PC-3 (cell line): ENCODE results near the gene L3HYPDH. TPM values are rescaled to one million over a fixed set of nuclear protein-coding genes. Genes with fewer than 3 reads are reported as not detected.

ENCODE experiments used
- ATAC-seq: fragments of 200-7000 bp; cut with Tn5 transposase; 2 replicates; pipeline ENCODE4 v1.9.1; 2020; ENCODE audit warnings: mild to moderate bottlenecking, moderate library complexity
- BruUV-seq: library from RNA; stranded (reverse); fragments of 400-500 nt; replicated peaks from 2 replicates; lab custom pipeline; 2021; lab: Mats Ljungman, UMichigan
- CTCF ChIA-PET: fragments of 300-600 bp; sonication (Branson Sonifier 250); formaldehyde crosslinking; loops from one replicate; lab custom pipeline; 2022; ENCODE audit warnings: antibody characterized with exemption; lab: Charles Lee
- POLR2A ChIA-PET: fragments of 300-600 bp; sonication (Branson Sonifier 250); formaldehyde crosslinking; loops from one replicate; lab custom pipeline; 2022; ENCODE audit warnings: antibody characterized with exemption; ENCODE audit not compliant: unreplicated experiment; lab: Charles Lee
- DNase-seq: peaks from one replicate; pipeline ENCODE4 v3.0.0-alpha.2; 2015
- H2AFZ ChIP-seq: fragments of 300-600 bp; sonication (generic); 2 replicates; pipeline ENCODE4 v1.6.0; 2016; ENCODE audit warnings: antibody characterized with exemption, low read length
- H3F3A ChIP-seq: fragments of 300-600 bp; sonication (generic); one replicate; pipeline ENCODE4 v1.6.0; 2017; ENCODE audit warnings: antibody characterized with exemption, low read length, control low read depth, mild to moderate bottlenecking; ENCODE audit not compliant: unreplicated experiment
- H3K27ac ChIP-seq: fragments of 300-600 bp; sonication (generic); 2 replicates; pipeline ENCODE4 v1.5.1; 2016; ENCODE audit warnings: mild to moderate bottlenecking, low read length
- H3K27me3 ChIP-seq: fragments of 300-600 bp; sonication (generic); 2 replicates; pipeline ENCODE4 v1.6.1; 2016; ENCODE audit warnings: low read length, mixed read lengths
- H3K36me3 ChIP-seq: fragments of 300-600 bp; sonication (generic); 2 replicates; pipeline ENCODE4 v1.6.1; 2016; ENCODE audit warnings: low read depth, mixed run types, low read length, mixed read lengths
- H3K4me1 ChIP-seq: fragments of 300-600 bp; sonication (generic); 2 replicates; pipeline ENCODE4 v1.5.1; 2016; ENCODE audit warnings: low read length; ENCODE audit not compliant: insufficient read depth
- H3K4me2 ChIP-seq: fragments of 300-600 bp; sonication (generic); 2 replicates; pipeline ENCODE4 v1.6.0; 2016; ENCODE audit warnings: low read length
- H3K4me3 ChIP-seq: fragments of 300-600 bp; sonication (generic); 2 replicates; pipeline ENCODE4 v1.5.1; 2016; ENCODE audit warnings: mild to moderate bottlenecking, low read length, mixed read lengths
- H3K79me2 ChIP-seq: fragments of 300-600 bp; sonication (generic); 2 replicates; pipeline ENCODE4 v1.6.1; 2017; ENCODE audit warnings: low read length, mixed read lengths
- H3K9ac ChIP-seq: fragments of 300-600 bp; sonication (generic); 2 replicates; pipeline ENCODE4 v1.6.0; 2016; ENCODE audit warnings: mild to moderate bottlenecking, low read length
- H3K9me2 ChIP-seq: fragments of 300-600 bp; sonication (generic); replicated peaks from 2 replicates; pipeline ENCODE4 v1.6.1; 2016; ENCODE audit warnings: mixed run types, low read length, mixed read lengths
- H3K9me3 ChIP-seq: fragments of 300-600 bp; sonication (generic); 2 replicates; pipeline ENCODE4 v1.6.1; 2016; ENCODE audit warnings: low read length, mixed read lengths
- H4K20me1 ChIP-seq: fragments of 300-600 bp; sonication (generic); 2 replicates; pipeline ENCODE4 v1.6.1; 2016; ENCODE audit warnings: low read length, mixed read lengths
- EZH2 ChIP-seq: fragments of 300-600 bp; sonication (generic); IDR thresholded peaks from one replicate; pipeline ENCODE4 v1.6.1; 2017; ENCODE audit warnings: antibody characterized with exemption, mild to moderate bottlenecking, low read length; ENCODE audit not compliant: unreplicated experiment
- EZH2phosphoT487 ChIP-seq: fragments of 300-600 bp; sonication (generic); IDR thresholded peaks from 2 replicates; pipeline ENCODE4 v1.6.1; 2018; ENCODE audit warnings: mild to moderate bottlenecking, antibody characterized with exemption, low read length, borderline replicate concordance
- intact Hi-C: fragments of 100-400 bp; cut with micrococcal nuclease; formaldehyde crosslinking; loops from 2 replicates; pipeline ENCODE4 v1.9.0; 2023
- total RNA-seq: library from RNA; depleted of rRNA; stranded (reverse); fragments of >200 nt; gene quantifications from 2 replicates; pipeline ENCODE4 v1.2.3, GENCODE V29; 2014
- TF ChIP-seq, protein P1 (sequence below): fragments of 300-600 bp; sonication (generic); conservative IDR thresholded peaks from 2 replicates; pipeline ENCODE4 v1.5.1; 2017; ENCODE audit warnings: antibody characterized with exemption, low read depth, mild to moderate bottlenecking, low read length

The L3HYPDH gene
- total RNA-seq, 1 experiment from 2014 or later, result 117 TPM

DNA sequence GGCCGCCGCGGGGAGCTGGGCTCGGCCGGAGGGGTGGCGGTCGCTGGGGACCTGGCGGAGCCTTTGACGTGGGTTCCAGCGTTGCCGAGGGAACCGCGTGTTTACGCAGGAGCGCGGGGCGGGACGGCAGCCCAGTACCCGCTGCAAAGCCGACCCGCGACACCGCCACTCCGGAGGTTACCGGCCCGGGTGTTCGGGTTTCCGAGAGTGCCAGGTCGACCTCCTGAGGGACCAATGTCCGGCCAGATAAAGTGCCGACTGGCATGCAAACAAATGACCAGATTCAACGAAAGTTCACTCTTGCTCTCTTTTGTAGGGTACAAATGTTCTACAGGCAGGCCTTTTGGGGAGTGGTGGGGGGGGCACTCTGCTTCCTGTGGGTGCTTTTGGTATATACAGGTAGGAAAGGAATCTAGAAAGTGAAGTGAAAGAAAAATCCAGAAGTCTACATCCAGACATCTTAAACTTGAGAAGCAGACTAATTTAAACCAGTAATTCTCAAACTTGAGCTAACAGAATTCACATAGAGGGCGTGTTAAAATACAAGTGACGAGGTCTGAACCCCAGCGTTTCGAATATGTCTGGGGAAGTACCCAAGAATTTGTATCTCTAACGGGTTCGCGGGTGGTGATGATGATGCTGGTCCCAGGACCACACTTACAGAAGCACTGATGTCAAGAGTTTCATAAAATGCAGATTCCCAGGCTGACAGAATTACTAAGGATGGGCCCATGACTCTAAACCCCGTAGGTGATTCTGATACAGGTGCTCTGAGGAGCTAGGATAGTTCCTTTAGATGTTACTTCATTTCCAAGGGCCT, 18.7 kb downstream of the L3HYPDH start, which contains the start of gene GPR135:
GPR135 (minus strand) TSS at position 65 of the 820 bp plus-strand sequence. CDS start 154 bp downstream, outside the sequence.
- Histone ChIP-seq H3K36me3 (peaks cover 7% of the 10 kb centered on the region), H3K4me2 (peak within 1 kb of the TSS; percentile 87), H3K9ac (peak within 1 kb of the TSS; percentile 46), H4K20me1 (no peaks in the 10 kb centered on the region), H3K27ac (no peak within 1 kb of the TSS), H2AFZ (peak within 1 kb of the TSS; percentile 86), H3K9me3 (no peaks in the 10 kb centered on the region), H3K79me2 (no peaks in the 10 kb centered on the region; the same call in 1 of the 2 replicates), H3K4me3 (peak within 1 kb of the TSS; percentile 72), H3K4me1 (peaks cover 9% of the 10 kb centered on the region), H3K9me2 (no peaks in the 10 kb centered on the region), H3K27me3 (no peaks in the 10 kb centered on the region), H3F3A (peaks cover 4% of the 10 kb centered on the region)
- peak; percentile 71 for DNase-seq
- ChIA-PET CTCF (interaction anchor here (0.6 kb wide), 1 partner anchor 33 kb away, joined by 8 read pairs; no protein-coding TSS in a partner anchor), POLR2A (interaction anchor here (0.6 to 0.7 kb wide), 2 partner anchors 19 to 103 kb away, joined by 3 to 4 read pairs; partner anchors contain the start of gene JKAMP)
- no TSS peak for BruUV-seq
- intact Hi-C loops, result loop anchor here (1.0 kb wide), 1 partner anchor 17 kb away; no protein-coding TSS in a partner anchor
- ATAC-seq, result peak; percentile 61
- TF ChIP-seq, protein P1, sequence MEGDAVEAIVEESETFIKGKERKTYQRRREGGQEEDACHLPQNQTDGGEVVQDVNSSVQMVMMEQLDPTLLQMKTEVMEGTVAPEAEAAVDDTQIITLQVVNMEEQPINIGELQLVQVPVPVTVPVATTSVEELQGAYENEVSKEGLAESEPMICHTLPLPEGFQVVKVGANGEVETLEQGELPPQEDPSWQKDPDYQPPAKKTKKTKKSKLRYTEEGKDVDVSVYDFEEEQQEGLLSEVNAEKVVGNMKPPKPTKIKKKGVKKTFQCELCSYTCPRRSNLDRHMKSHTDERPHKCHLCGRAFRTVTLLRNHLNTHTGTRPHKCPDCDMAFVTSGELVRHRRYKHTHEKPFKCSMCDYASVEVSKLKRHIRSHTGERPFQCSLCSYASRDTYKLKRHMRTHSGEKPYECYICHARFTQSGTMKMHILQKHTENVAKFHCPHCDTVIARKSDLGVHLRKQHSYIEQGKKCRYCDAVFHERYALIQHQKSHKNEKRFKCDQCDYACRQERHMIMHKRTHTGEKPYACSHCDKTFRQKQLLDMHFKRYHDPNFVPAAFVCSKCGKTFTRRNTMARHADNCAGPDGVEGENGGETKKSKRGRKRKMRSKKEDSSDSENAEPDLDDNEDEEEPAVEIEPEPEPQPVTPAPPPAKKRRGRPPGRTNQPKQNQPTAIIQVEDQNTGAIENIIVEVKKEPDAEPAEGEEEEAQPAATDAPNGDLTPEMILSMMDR, result no peak
- TF ChIP-seq EZH2 (no peak), EZH2phosphoT487 (no peak)

GRCh38 chr14:59464486-59465315, 19.5 kb downstream of the L3HYPDH start:
- intact Hi-C loops, result loop anchor here (1.0 kb wide), 1 partner anchor 18 kb away; no protein-coding TSS in a partner anchor

More at GRCh38 chr14:59464486-59465315, 19.5 kb downstream of the L3HYPDH start:
- Histone ChIP-seq H3K9ac (peak overlapping the region; percentile 46), H3F3A (peaks cover 4% of the 10 kb centered on the region), H3K9me3 (no peaks in the 10 kb centered on the region), H3K27me3 (no peaks in the 10 kb centered on the region), H3K4me1 (peaks cover 9% of the 10 kb centered on the region), H3K36me3 (0 out of 2 replicates have a peak, but pooled peaks cover 3% of the 10 kb centered on the region), H3K27ac (no peak overlapping the region), H3K4me3 (peak overlapping the region; percentile 72), H3K9me2 (no peaks in the 10 kb centered on the region), H4K20me1 (no peaks in the 10 kb centered on the region), H3K4me2 (peak overlapping the region; percentile 87), H3K79me2 (no peaks in the 10 kb centered on the region; the same call in 1 of the 2 replicates), H2AFZ (peak overlapping the region; percentile 86)
- CTCF ChIA-PET, result interaction anchor here (0.6 kb wide), 2 partner anchors 20 to 32 kb away, joined by 3 to 8 read pairs; partner anchors contain the start of genes JKAMP and L3HYPDH
- DNase-seq (peak; percentile 87), ATAC-seq (peak; percentile 82)
- TF ChIP-seq, protein P1, result no peak
- TF ChIP-seq EZH2 (no peak), EZH2phosphoT487 (no peak)
- no TSS peak for BruUV-seq
- POLR2A ChIA-PET, result interaction anchor here (0.6 kb wide), 2 partner anchors 104 to 523 kb away, joined by 3 to 4 read pairs; no protein-coding TSS in a partner anchor
